ENCODE data around the gene ZNF316. TPM values are rescaled to one million over a fixed set of nuclear protein-coding genes. Genes with fewer than 3 reads are reported as not detected.
"Not testable (repeated sequence)": the region's sequence is repeated elsewhere in the genome, so short reads cannot be mapped to it uniquely, and the experiment has no call there.

The ZNF316 gene
- total RNA-seq, 2 donors from 2014 or later, result 37.1 to 39.9 TPM

DNA sequence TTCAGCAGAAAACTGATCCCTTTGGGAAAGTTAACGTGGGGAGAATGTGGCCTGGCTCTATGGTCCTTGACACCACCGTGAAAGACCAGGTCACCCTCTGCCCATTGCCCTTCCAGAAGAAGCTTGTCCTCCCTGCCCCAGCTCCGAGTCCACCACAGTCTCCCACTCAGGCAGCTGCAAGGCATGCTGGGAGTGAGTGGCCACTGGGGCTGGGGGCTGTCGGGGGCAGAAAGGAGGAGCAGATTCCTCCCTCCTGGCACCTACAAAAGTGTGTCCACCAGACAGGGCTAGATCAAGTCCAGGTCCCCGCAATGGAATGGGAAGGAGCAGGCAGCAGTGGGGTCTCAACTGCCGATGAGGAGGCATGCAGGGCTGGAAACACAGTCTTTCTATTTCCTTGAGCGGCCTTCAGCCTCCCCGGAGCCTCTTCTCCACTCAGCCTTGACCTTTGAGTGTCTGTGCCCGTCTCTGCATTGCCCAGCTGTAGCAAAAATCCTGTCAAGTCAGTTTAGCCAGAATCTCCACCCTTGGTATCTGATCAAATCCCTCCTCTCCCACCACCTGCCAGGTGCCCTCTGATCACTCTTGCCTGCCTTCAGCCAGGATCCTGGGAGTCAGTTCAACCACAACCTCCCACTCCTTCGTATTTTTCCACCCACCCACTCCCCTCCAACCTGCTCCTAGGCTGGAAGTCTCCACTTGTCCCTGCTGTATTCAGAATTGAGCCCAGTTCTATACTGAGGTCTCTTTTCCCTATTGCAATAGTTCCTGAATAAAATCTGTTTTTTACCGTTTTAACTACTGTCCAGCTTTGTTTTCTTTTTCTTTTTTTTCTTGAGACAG, 6.9 kb upstream of the ZNF316 start:
- Mint-ChIP-seq H3K4me3 (no peak overlapping the region), H3K4me1 (peaks cover 8% of the 10 kb centered on the region), H3K27ac (no peak overlapping the region), H3K36me3 (ENCODE audit: low read depth) (no peaks in the 10 kb centered on the region), H3K27me3 (no peaks in the 10 kb centered on the region)
- DNase-seq (no peak), ATAC-seq (no peak)
- H3K9me3 ChIP-seq (ENCODE audit: control insufficient read depth, low read length, poor library complexity, severe bottlenecking), result no peaks in the 10 kb centered on the region

DNA sequence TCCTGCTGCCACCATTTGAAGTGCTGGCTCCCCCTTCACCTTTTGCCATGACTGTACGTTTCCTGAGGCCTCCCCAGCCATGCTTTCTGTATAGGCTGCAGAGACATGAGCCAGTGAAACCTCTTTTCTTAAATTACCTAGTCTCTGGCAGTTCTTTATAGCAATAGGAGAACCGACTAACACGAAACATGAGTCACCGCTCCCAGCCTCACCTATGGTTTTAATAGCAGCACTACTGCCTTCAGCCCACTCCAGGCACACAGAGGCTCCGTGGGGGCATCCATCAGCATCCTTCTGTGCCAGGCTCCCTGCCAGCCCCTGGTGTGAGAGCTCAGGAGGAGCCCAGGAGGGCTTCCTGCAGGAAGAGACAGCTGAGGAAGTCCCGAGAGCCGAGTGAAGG, 5.5 kb upstream of the ZNF316 start:
- Mint-ChIP-seq H3K36me3 (ENCODE audit: low read depth) (no peaks in the 10 kb centered on the region), H3K4me3 (no peak overlapping the region), H3K27ac (no peak overlapping the region), H3K4me1 (peaks cover 12% of the 10 kb centered on the region), H3K27me3 (no peaks in the 10 kb centered on the region)
- DNase-seq (no peak), ATAC-seq (no peak)
- no peaks in the 10 kb centered on the region for H3K9me3 ChIP-seq (ENCODE audit: control insufficient read depth, low read length, poor library complexity, severe bottlenecking)

DNA sequence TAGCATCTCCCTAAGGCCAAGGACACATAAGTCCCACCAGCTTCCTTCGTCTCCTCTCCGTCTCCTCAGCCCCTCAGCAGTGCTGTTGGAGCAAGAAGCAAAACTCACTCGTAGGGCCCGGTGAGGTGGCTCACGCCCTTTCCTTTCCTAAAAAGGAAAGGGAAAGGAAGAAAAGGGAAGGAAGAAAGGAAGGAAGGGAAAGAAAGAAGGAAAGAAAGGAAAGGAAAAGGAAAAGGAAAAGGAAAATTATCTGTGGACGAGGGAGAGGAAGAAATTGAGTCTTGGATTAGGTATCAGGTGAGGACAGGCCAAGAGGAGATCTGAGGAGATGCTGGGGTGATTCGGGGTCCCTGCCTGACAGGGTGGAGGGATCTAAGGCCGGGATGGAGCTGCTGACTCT, 3.1 kb upstream of the ZNF316 start:
- peak overlapping the region; percentile 21 for H3K4me3 Mint-ChIP-seq
- H3K27ac Mint-ChIP-seq, result no peak overlapping the region
- ATAC-seq (no peak), DNase-seq (no peak)
- no peaks in the 10 kb centered on the region for H3K36me3 Mint-ChIP-seq (ENCODE audit: low read depth)
- peaks cover 19% of the 10 kb centered on the region for H3K4me1 Mint-ChIP-seq
- H3K27me3 Mint-ChIP-seq, result no peaks in the 10 kb centered on the region
- H3K9me3 ChIP-seq (ENCODE audit: control insufficient read depth, low read length, poor library complexity, severe bottlenecking), result no peaks in the 10 kb centered on the region

DNA sequence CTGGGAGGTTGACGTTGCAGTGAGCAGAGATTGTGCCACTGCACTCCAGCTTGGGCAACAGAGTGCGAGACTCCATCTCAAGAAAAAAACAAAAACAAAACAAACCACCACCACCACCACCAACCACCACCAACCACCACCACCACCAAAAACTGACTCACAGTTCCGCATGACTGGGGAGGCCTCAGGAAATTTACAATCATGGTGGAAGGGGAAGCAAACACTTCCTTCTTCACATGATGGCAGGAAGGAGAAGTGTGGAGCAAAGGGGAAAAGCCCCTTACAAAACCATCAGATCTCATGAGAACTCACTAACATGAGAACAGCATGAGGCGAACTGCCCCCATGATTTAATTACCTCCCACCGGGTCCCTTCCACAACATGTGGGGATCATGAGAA, 2.1 kb upstream of the ZNF316 start:
- not testable (repeated sequence) for ATAC-seq; DNase-seq; H3K9me3 ChIP-seq (ENCODE audit: control insufficient read depth, low read length, poor library complexity, severe bottlenecking); H3K27ac Mint-ChIP-seq; H3K27me3 Mint-ChIP-seq; H3K4me3 Mint-ChIP-seq; H3K36me3 Mint-ChIP-seq (ENCODE audit: low read depth)
- peaks cover 26% of the 10 kb centered on the region for H3K4me1 Mint-ChIP-seq

DNA sequence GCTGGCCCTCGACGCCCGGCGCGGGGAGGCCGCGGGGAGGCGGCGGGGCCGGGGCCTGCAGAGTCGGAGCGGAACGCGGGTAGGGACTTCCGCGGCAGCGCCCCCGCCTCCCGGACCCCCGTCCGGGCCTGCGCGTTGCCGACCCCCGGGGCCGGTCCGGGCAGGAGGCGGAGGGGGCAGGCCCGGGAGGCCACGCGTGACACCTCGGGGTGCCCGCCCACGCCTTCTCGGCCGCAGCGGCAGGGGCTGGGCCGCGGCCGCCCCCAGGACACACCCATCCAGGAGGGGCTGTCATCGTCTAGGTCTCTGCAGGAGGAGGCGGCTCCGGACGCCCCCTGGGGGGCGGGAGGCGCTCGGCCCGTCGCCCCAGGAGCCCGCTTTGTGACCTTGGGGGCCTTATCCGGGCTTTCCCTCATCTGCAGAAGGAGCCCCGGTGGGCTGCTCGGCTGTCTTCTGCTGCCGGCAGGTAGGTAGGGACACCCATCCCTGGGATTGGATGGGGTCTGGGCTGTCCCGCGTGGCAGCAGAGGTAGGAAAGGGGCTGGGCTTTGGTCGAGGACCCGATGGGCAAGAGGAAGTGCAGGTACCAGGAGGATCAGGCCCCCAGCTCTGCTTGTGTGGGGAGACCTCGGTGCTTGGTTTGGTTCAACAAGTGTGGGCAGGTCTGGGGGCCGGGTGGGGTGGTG, 569 bp downstream of the ZNF316 start:
- no peaks in the 10 kb centered on the region for H3K36me3 Mint-ChIP-seq (ENCODE audit: low read depth)
- peaks cover 33% of the 10 kb centered on the region for H3K4me1 Mint-ChIP-seq
- ATAC-seq, result peak; percentile 74
- peak overlapping the region; percentile 90 for H3K4me3 Mint-ChIP-seq
- H3K9me3 ChIP-seq (ENCODE audit: control insufficient read depth, low read length, poor library complexity, severe bottlenecking), result no peaks in the 10 kb centered on the region
- H3K27ac Mint-ChIP-seq, result peak overlapping the region; percentile 92
- no peaks in the 10 kb centered on the region for H3K27me3 Mint-ChIP-seq
- DNase-seq, result peak; percentile 35 to 49 (median 46)

DNA sequence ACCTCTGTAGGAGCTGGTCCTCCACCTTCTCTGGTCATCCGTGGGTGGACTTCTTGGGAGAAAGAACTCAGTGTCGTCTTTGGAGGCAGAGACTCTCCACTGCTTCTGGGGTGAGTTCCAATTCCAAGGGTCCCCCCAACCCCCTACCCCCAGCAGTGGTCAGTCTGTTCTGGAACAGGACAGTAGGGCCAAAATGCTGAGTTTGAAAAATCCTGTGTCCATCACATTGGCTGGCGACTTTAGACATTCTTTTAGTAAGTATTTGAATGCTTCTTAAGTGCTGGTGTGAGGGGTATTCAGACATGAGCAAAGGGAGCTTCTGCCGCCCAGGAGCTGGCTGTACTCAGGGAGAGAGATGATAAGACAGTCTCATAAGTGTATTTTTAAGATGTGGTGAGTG, 1.9 kb downstream of the ZNF316 start:
- Mint-ChIP-seq H3K4me1 (peaks cover 32% of the 10 kb centered on the region), H3K36me3 (ENCODE audit: low read depth) (no peaks in the 10 kb centered on the region), H3K27me3 (no peaks in the 10 kb centered on the region), H3K4me3 (peak overlapping the region; percentile 90), H3K27ac (peak overlapping the region; percentile 92)
- DNase-seq (no peak), ATAC-seq (no peak)
- H3K9me3 ChIP-seq (ENCODE audit: control insufficient read depth, low read length, poor library complexity, severe bottlenecking), result no peaks in the 10 kb centered on the region

DNA sequence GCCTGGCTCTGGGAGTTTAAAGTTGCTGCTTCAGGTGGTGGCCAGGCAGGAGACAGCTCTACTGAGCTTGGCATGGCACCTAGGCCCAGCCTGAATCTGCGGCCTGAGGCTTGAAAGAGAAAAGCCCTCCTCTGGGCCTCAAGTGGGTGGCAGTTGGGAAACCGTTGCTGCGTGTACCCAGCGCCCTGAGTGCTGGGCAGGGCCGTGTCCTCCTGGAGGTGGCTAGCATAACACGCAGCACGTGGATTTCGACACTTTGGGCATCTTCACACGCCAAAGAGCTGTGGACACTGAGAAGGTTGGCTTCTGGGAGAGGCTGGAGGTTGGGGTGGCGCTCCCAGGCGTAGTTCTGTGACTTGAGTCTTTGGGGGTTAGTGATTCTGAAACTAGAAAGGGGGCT, 2.5 kb downstream of the ZNF316 start:
- peak overlapping the region; percentile 92 for H3K27ac Mint-ChIP-seq
- H3K9me3 ChIP-seq (ENCODE audit: control insufficient read depth, low read length, poor library complexity, severe bottlenecking), result no peaks in the 10 kb centered on the region
- no peak for DNase-seq
- no peaks in the 10 kb centered on the region for H3K36me3 Mint-ChIP-seq (ENCODE audit: low read depth)
- H3K4me1 Mint-ChIP-seq, result peaks cover 31% of the 10 kb centered on the region
- no peaks in the 10 kb centered on the region for H3K27me3 Mint-ChIP-seq
- no peak overlapping the region for H3K4me3 Mint-ChIP-seq
- ATAC-seq, result no peak

DNA sequence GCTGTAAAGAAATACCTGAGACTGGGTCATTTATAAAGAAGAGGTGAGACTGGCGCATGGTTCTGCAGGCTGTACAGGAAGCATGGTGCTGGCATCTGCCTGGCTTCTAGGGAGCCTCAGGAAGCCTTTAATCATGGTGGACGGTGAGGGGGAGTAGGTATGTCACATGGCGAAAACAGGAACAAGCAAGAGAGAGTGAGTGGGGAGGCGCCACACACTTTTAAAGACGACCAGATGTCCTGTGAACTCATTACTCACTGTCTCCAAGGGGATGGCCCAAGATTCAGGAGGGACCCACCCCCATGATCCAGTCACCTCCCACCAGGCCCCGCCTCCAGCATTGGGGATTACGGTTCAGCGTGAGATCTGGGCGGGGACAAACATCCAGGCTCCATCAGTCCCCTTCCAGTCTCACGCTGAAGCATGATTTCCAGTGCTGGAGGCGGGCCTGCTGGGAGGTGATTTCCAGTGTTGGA, 3.2 kb downstream of the ZNF316 start:
- DNase-seq (no peak), ATAC-seq (no peak)
- Mint-ChIP-seq H3K27me3 (no peaks in the 10 kb centered on the region), H3K4me3 (no peak overlapping the region), H3K36me3 (ENCODE audit: low read depth) (no peaks in the 10 kb centered on the region), H3K27ac (peak overlapping the region; percentile 92), H3K4me1 (peaks cover 31% of the 10 kb centered on the region)
- no peaks in the 10 kb centered on the region for H3K9me3 ChIP-seq (ENCODE audit: control insufficient read depth, low read length, poor library complexity, severe bottlenecking)

DNA sequence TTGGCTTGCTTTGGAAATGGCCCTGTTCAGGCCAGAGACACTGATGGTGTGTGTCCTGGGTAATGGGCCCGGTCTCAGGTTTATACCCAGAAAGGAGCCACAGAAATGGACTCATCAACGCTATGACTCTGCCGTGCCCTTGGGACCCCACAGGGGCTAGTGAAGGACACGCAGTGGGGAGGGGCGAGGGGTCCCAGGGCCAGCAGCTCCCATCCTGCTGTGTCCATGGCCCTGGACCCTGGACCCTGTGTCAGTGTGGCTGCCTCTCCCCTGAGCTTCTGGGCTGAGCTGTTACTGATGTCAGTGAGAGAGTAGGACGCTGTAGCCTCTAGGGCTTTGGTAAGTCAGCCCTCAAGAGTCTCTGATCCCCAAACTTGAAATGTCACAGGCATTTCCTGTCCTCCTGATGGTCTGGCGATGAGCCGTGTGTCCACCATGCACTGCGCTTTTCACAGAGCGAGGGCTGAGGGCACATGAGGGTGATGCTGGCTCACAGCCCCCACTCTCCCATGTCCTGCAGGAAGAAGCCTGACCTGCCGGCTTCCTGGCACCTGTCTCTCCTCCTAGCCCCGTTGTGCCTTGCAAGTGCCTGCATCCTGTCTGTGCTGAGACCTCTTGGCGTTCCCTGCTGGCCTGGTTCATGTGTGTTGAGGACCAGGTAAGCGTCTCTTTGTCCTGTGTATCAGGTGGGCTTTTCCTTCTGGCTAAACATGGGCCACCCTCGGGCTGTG, 4.4 kb downstream of the ZNF316 start:
- Mint-ChIP-seq H3K36me3 (ENCODE audit: low read depth) (no peaks in the 10 kb centered on the region), H3K27me3 (no peaks in the 10 kb centered on the region), H3K4me1 (peaks cover 30% of the 10 kb centered on the region), H3K27ac (no peak overlapping the region), H3K4me3 (no peak overlapping the region)
- no peak for ATAC-seq
- DNase-seq, result no peak
- no peaks in the 10 kb centered on the region for H3K9me3 ChIP-seq (ENCODE audit: control insufficient read depth, low read length, poor library complexity, severe bottlenecking)

DNA sequence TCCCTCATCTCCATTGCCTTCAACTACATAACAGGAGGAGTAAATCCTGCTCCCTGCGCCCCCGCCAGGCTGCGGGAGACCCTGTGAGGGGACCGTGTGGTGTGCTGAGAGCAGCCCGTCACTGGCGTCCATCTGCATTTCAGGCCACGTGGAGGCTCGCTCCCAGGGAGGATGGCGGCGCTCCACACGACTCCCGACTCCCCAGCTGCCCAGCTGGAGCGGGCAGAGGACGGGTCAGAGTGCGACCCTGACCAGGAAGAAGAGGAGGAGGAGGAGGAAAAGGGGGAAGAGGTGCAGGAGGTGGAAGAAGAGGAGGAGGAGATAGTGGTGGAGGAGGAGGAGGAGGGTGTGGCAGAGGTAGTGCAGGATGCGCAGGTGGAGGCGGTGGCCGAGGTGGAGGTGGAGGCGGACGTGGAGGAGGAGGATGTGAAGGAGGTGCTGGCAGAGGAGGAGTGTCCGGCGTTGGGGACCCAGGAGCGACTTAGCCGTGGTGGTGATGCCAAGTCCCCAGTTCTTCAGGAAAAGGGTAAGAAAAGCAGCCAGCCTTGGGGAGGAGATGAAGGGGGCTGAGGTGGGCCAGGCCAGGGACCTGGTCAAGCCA, 5.2 kb downstream of the ZNF316 start:
- ATAC-seq, result no peak
- no peak for DNase-seq
- no peak overlapping the region for H3K27ac Mint-ChIP-seq
- H3K27me3 Mint-ChIP-seq, result no peaks in the 10 kb centered on the region
- H3K4me3 Mint-ChIP-seq, result no peak overlapping the region
- no peaks in the 10 kb centered on the region for H3K9me3 ChIP-seq (ENCODE audit: control insufficient read depth, low read length, poor library complexity, severe bottlenecking)
- no peaks in the 10 kb centered on the region for H3K36me3 Mint-ChIP-seq (ENCODE audit: low read depth)
- peaks cover 29% of the 10 kb centered on the region for H3K4me1 Mint-ChIP-seq

DNA sequence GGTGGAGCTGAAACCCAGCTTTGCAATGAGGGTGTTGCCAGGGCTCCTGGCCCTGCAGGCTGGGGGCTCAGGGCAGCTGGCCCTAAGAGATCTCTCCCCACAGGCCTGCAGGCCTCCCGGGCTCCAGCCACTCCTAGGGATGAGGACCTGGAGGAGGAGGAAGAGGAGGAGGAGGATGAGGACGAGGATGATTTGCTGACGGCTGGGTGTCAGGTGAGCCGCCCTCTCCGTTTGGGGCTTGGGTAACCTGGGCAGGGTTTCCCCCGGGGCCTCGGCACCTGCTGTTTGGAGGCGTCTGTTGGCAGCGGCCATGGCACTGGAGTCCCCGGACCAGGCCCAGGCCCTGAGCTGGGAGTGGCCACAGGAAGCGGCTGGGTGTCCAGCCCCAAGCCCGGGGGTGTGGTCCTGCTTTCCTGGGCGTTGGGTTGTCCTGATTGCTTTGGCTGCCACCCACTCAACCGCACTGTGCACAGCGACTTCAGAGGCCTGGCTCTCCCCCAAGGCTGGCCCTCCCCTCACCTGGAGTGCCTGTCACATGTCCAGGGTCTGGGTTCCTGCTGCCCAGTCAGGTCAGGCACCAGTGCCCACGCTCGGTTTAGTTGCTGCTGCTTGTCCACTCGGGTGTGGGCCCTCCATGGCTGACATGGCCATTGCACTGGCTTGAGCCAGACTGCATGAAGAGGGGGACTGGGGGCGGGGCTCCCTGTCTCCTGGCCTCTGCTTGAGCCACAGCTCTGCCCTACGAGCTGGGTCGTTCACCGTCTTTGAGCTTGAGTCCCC, 5.9 kb downstream of the ZNF316 start:
- H3K9me3 ChIP-seq (ENCODE audit: control insufficient read depth, low read length, poor library complexity, severe bottlenecking), result no peaks in the 10 kb centered on the region
- DNase-seq, result no peak
- ATAC-seq, result no peak
- no peak overlapping the region for H3K4me3 Mint-ChIP-seq
- H3K27me3 Mint-ChIP-seq, result no peaks in the 10 kb centered on the region
- H3K27ac Mint-ChIP-seq, result no peak overlapping the region
- H3K4me1 Mint-ChIP-seq, result peaks cover 25% of the 10 kb centered on the region
- no peaks in the 10 kb centered on the region for H3K36me3 Mint-ChIP-seq (ENCODE audit: low read depth)

DNA sequence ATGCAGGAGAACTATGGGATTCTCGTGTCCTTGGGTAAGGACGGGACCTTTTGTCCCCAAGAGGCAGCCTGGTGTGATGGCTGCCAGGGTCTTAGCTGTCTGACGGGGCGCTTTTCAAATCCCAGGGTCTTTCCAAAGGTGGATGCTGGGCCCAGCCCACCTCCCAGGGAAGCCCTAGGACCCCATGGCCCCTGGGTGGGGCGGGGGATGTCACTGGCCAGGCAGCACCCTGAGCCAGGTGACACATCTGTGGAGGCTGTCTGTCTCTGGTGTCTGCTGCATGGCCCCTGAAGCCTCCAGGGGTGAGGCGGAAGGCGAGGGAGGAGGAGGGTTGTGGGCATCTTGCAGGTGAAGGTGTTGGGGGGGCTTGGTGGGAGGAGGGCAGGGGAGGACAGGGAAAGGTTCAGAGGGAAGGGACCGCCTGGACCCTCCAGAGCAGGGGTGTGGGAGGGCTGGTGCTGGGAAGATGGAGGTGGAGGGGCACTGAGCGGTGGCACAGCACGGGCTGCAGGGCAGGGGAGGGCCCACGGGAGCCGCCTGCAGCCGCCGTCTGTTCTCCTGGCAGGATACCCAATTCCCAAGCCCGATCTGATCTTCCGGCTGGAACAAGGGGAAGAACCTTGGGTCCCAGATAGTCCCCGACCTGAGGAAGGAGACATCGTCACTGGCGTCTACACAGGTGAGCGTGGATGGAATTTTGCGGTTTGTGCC, 7.0 kb downstream of the ZNF316 start:
- H3K36me3 Mint-ChIP-seq (ENCODE audit: low read depth), result no peaks in the 10 kb centered on the region

More for the DNA sequence above, 7.0 kb downstream of the ZNF316 start:
- H3K27me3 Mint-ChIP-seq, result no peaks in the 10 kb centered on the region
- H3K9me3 ChIP-seq (ENCODE audit: control insufficient read depth, low read length, poor library complexity, severe bottlenecking), result no peaks in the 10 kb centered on the region
- ATAC-seq (no peak), DNase-seq (no peak)
- no peak overlapping the region for H3K4me3 Mint-ChIP-seq
- peak overlapping the region; percentile 9 for H3K27ac Mint-ChIP-seq
- H3K4me1 Mint-ChIP-seq, result peaks cover 17% of the 10 kb centered on the region

Data from T-helper 17 cell (primary cell).